NCI-H2081 (cell line): Measurements from ENCODE around the gene FEV.
"Not testable (repeated sequence)": the region's sequence is repeated elsewhere in the genome, so short reads cannot be mapped to it uniquely, and the experiment has no call there.

Experiments used
- DNase-seq, 2 experiments: peaks; one replicate each; lab custom pipeline; 2025; lab: John Stamatoyannopoulos, UW

FEV gene

GRCh38 chr2:218944759-218945404 is 40.1 kb downstream of the FEV start:
- DNase-seq, result no peak

GRCh38 chr2:218931751-218932150 is 53.2 kb downstream of the FEV start:
- not testable (repeated sequence) for DNase-seq
